DND-41 (cell line): ENCODE results near the gene HAAO.
"Not testable (repeated sequence)": the region's sequence is repeated elsewhere in the genome, so short reads cannot be mapped to it uniquely, and the experiment has no call there.

Experiments
- ATAC-seq: fragments of 200-7000 bp; cut with Tn5 transposase; 3 replicates; pipeline ENCODE4 v1.9.1; 2021; ENCODE audit warnings: low read depth; ENCODE audit not compliant: insufficient read depth
- DNase-seq: peaks from one replicate; pipeline ENCODE4 v3.0.0-alpha.2; 2020
- H2AFZ ChIP-seq: 2 replicates; pipeline ENCODE4 v1.6.0; 2012; ENCODE audit warnings: low read depth, low read length
- H3K27ac ChIP-seq: 2 replicates; pipeline ENCODE4 v1.5.1; 2012; ENCODE audit warnings: low read length, inconsistent platforms
- H3K27me3 ChIP-seq: fragments of 200-600 bp; sonication (generic); 2 replicates; pipeline ENCODE4 v1.6.0; 2012; ENCODE audit warnings: low read length, mild to moderate bottlenecking, inconsistent platforms; ENCODE audit not compliant: insufficient read depth, poor library complexity
- H3K36me3 ChIP-seq: 2 replicates; pipeline ENCODE4 v1.5.1; 2012; ENCODE audit warnings: low read length, inconsistent platforms; ENCODE audit not compliant: insufficient read depth
- H3K4me1 ChIP-seq: 2 replicates; pipeline ENCODE4 v1.5.1; 2012; ENCODE audit warnings: mild to moderate bottlenecking, low read length; ENCODE audit not compliant: insufficient read depth
- H3K4me2 ChIP-seq: 2 replicates; pipeline ENCODE4 v1.6.0; 2012; ENCODE audit warnings: mild to moderate bottlenecking, moderate library complexity, low read length, inconsistent platforms; ENCODE audit not compliant: insufficient read depth
- H3K4me3 ChIP-seq, 2 experiments: fragments of 200-600 bp in 1 of 2; shearing (Covaris generic) in 1 of 2; 2 replicates each; pipeline ENCODE4 v1.5.1; 2012 to 2016; ENCODE audit warnings: inconsistent platforms in 2 of 2, low read length in 2 of 2, mild to moderate bottlenecking in 2 of 2, low read depth in 1 of 2, moderate library complexity in 1 of 2
- H3K79me2 ChIP-seq: 2 replicates; pipeline ENCODE4 v1.6.0; 2012; ENCODE audit warnings: low read length, inconsistent platforms; ENCODE audit not compliant: insufficient read depth
- H3K9ac ChIP-seq: 2 replicates; pipeline ENCODE4 v1.6.0; 2012; ENCODE audit warnings: low read depth, mild to moderate bottlenecking, inconsistent platforms, low read length, moderate library complexity
- H3K9me3 ChIP-seq: 2 replicates; pipeline ENCODE4 v1.5.1; 2012; ENCODE audit warnings: low read length, moderate library complexity, mild to moderate bottlenecking, inconsistent platforms; ENCODE audit not compliant: insufficient read depth, severe bottlenecking
- H4K20me1 ChIP-seq: 2 replicates; pipeline ENCODE4 v1.6.0; 2012; ENCODE audit warnings: low read length; ENCODE audit not compliant: insufficient read depth
- EZH2 ChIP-seq: IDR thresholded peaks from 3 replicates; pipeline ENCODE4 v1.6.1; 2012; ENCODE audit warnings: borderline replicate concordance, low read depth, mild to moderate bottlenecking, moderate library complexity, low read length, inconsistent platforms; ENCODE audit not compliant: severe bottlenecking
- TF ChIP-seq, protein P1 (sequence below): IDR thresholded peaks from 2 replicates; pipeline ENCODE4 v1.5.1; 2012; ENCODE audit warnings: borderline replicate concordance, low read length, moderate library complexity, mild to moderate bottlenecking; ENCODE audit not compliant: poor library complexity, severe bottlenecking; ENCODE audit errors: extremely low read depth

Gene HAAO

GRCh38 chr2:42733852-42734251 is 58.5 kb downstream of the HAAO start:
- no peaks in the 10 kb centered on the region for H3K4me1 ChIP-seq
- DNase-seq (no peak), ATAC-seq (no peak)
- peaks cover 26% of the 10 kb centered on the region for H3K36me3 ChIP-seq
- no peak for TF ChIP-seq EZH2
- TF ChIP-seq, protein P1, sequence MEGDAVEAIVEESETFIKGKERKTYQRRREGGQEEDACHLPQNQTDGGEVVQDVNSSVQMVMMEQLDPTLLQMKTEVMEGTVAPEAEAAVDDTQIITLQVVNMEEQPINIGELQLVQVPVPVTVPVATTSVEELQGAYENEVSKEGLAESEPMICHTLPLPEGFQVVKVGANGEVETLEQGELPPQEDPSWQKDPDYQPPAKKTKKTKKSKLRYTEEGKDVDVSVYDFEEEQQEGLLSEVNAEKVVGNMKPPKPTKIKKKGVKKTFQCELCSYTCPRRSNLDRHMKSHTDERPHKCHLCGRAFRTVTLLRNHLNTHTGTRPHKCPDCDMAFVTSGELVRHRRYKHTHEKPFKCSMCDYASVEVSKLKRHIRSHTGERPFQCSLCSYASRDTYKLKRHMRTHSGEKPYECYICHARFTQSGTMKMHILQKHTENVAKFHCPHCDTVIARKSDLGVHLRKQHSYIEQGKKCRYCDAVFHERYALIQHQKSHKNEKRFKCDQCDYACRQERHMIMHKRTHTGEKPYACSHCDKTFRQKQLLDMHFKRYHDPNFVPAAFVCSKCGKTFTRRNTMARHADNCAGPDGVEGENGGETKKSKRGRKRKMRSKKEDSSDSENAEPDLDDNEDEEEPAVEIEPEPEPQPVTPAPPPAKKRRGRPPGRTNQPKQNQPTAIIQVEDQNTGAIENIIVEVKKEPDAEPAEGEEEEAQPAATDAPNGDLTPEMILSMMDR = no peak
- H3K4me3 ChIP-seq = no peak overlapping the region
- H3K4me2 ChIP-seq = no peak overlapping the region
- peaks cover 26% of the 10 kb centered on the region for H3K9me3 ChIP-seq
- H3K27me3 ChIP-seq = no peaks in the 10 kb centered on the region
- no peaks in the 10 kb centered on the region for H3K79me2 ChIP-seq
- no peak overlapping the region for H3K27ac ChIP-seq
- H3K9ac ChIP-seq = no peak overlapping the region
- H4K20me1 ChIP-seq = no peaks in the 10 kb centered on the region
- no peak overlapping the region for H2AFZ ChIP-seq

GRCh38 chr2:42731316-42731715 is 61.1 kb downstream of the HAAO start:
- H3K4me1 ChIP-seq, H3K4me3 ChIP-seq, H4K20me1 ChIP-seq, H2AFZ ChIP-seq, H3K27ac ChIP-seq, H3K27me3 ChIP-seq, ATAC-seq, H3K4me2 ChIP-seq, H3K79me2 ChIP-seq, H3K9ac ChIP-seq, DNase-seq: not testable (repeated sequence)
- H3K36me3 ChIP-seq = peaks cover 19% of the 10 kb centered on the region
- peaks cover 21% of the 10 kb centered on the region for H3K9me3 ChIP-seq

DNA sequence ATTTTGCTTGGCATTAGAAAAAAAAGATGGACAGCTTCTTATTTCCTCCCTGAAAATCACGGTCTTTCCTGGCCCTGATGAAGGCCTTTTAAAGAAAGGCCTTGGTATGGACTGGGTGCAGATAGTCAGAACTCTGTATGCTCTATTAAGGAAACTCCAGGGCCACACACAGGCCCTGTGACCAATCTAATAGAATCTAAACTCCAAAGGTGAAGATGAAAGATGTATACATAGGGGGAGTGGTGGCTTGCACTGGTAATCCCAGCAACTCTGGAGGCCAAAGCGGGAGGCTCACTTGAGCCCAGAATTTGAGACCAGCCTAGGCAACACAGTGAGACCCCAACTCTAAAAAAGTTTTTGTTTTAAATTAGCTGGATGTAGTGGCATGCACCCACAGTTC is 65.7 kb downstream of the HAAO start:
- Histone ChIP-seq H3K36me3 (peaks cover 12% of the 10 kb centered on the region; the same call in 1 of the 2 replicates), H2AFZ (no peak overlapping the region), H3K4me3 (no peak overlapping the region), H3K27me3 (no peaks in the 10 kb centered on the region), H3K9ac (no peak overlapping the region), H4K20me1 (no peaks in the 10 kb centered on the region), H3K9me3 (peaks cover 5% of the 10 kb centered on the region), H3K4me1 (no peaks in the 10 kb centered on the region), H3K27ac (no peak overlapping the region), H3K79me2 (no peaks in the 10 kb centered on the region), H3K4me2 (no peak overlapping the region)
- ATAC-seq (no peak), DNase-seq (no peak)
- TF ChIP-seq EZH2 = no peak
- TF ChIP-seq, protein P1 = no peak

DNA sequence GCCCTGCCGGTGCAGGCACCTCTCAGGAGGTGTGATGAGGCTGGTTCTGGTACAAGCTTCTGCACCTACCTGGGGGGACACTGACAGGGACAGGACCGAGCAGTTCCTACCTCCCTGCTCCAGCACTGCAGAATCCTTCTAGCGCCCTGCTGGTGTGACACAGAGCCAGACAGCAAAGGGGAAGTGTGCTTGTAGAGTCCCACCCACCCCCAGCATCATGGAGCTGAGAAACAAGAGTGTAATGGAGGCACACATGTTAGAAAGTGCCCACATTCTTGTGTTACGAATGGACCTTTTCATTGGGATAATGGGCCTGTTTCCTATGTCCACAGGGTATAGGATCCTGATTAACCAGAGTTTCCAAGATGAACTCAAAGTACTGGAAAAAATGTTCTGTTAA is 66.7 kb downstream of the HAAO start:
- Histone ChIP-seq H3K36me3 (peaks cover 12% of the 10 kb centered on the region; the same call in 1 of the 2 replicates), H2AFZ (no peak overlapping the region), H4K20me1 (no peaks in the 10 kb centered on the region), H3K4me2 (no peak overlapping the region), H3K9me3 (peaks cover 5% of the 10 kb centered on the region), H3K27me3 (no peaks in the 10 kb centered on the region), H3K4me3 (no peak overlapping the region), H3K4me1 (no peaks in the 10 kb centered on the region), H3K27ac (no peak overlapping the region), H3K79me2 (no peaks in the 10 kb centered on the region), H3K9ac (no peak overlapping the region)
- TF ChIP-seq, protein P1 = no peak
- no peak for TF ChIP-seq EZH2
- no peak for ATAC-seq
- no peak for DNase-seq
